Smooth muscle cell (in vitro differentiated cells): ENCODE results near the gene SSBP2. TPM values are rescaled to one million over a fixed set of nuclear protein-coding genes. Genes with fewer than 3 reads are reported as not detected.

Experiments used
- DNase-seq: peaks from one replicate; lab custom pipeline; 2025; ENCODE audit not compliant: unreplicated experiment; lab: John Stamatoyannopoulos, UW
- H2AFZ ChIP-seq: fragments of 200-600 bp; sonication (generic); 2 replicates; pipeline ENCODE4 v1.6.0; 2016; ENCODE audit warnings: antibody characterized with exemption, low read depth, mild to moderate bottlenecking
- H3F3A ChIP-seq: fragments of 200-600 bp; sonication (generic); 2 replicates; pipeline ENCODE4 v1.6.0; 2017; ENCODE audit warnings: antibody characterized with exemption, low read depth
- H3K27ac ChIP-seq: fragments of 200-600 bp; sonication (generic); 2 replicates; pipeline ENCODE4 v1.5.1; 2016; ENCODE audit warnings: low read depth, mild to moderate bottlenecking
- H3K27me3 ChIP-seq: fragments of 200-600 bp; sonication (generic); 2 replicates; pipeline ENCODE4 v1.6.1; 2016; ENCODE audit warnings: low read depth, mild to moderate bottlenecking
- H3K36me3 ChIP-seq: fragments of 200-600 bp; sonication (generic); 2 replicates; pipeline ENCODE4 v1.5.1; 2016; ENCODE audit warnings: low read depth
- H3K4me1 ChIP-seq: fragments of 200-600 bp; sonication (generic); 2 replicates; pipeline ENCODE4 v1.5.1; 2016; ENCODE audit warnings: low read depth
- H3K4me2 ChIP-seq: fragments of 200-600 bp; sonication (generic); 2 replicates; pipeline ENCODE4 v1.6.0; 2016; ENCODE audit warnings: mild to moderate bottlenecking
- H3K4me3 ChIP-seq: fragments of 200-600 bp; sonication (generic); 2 replicates; pipeline ENCODE4 v1.5.1; 2016; ENCODE audit warnings: mild to moderate bottlenecking
- H3K79me2 ChIP-seq: fragments of 200-600 bp; sonication (generic); 2 replicates; pipeline ENCODE4 v1.6.0; 2016; ENCODE audit warnings: low read depth, mild to moderate bottlenecking
- H3K9ac ChIP-seq: fragments of 200-600 bp; sonication (generic); 2 replicates; pipeline ENCODE4 v1.6.0; 2016; ENCODE audit warnings: low read depth
- H3K9me3 ChIP-seq: fragments of 200-600 bp; sonication (generic); replicated peaks from 2 replicates; pipeline ENCODE4 v1.5.1; 2016; ENCODE audit warnings: low read depth
- H4K20me1 ChIP-seq: fragments of 200-600 bp; sonication (generic); 2 replicates; pipeline ENCODE4 v1.6.0; 2016; ENCODE audit warnings: low read depth
- CTCF ChIP-seq: fragments of 200-600 bp; sonication (generic); IDR thresholded peaks from 2 replicates; pipeline ENCODE4 v1.5.1; 2017; ENCODE audit warnings: borderline replicate concordance, mild to moderate bottlenecking, antibody characterized with exemption; ENCODE audit not compliant: insufficient read depth, poor library complexity, severe bottlenecking
- WGBS: methylation state at CpG from one replicate; pipeline ENCODE4 v1.1.7; 2016; ENCODE audit warnings: low lambda C conversion rate; 5-methylcytosine and 5-hydroxymethylcytosine counted together
- polyA plus RNA-seq: library from polyadenylated mRNA; unstranded; fragments of >200 nt; fragmentation: Nextera tagmentation; extraction: Ambion mirVana; gene quantifications from 2 replicates; pipeline ENCODE4 v1.2.1, GENCODE V29; 2016
- total RNA-seq: library from RNA; depleted of rRNA; stranded (reverse); fragments of >200 nt; gene quantifications from 2 replicates; pipeline ENCODE4 v1.2.3, GENCODE V29; 2014

Gene SSBP2
- total and polyA plus RNA-seq, 2 experiments from 2014 or later, result 44.0 to 48.0 TPM

- Histone ChIP-seq H3K79me2 (peaks cover 57% of the 10 kb centered on the region), H3K4me1 (no peaks in the 10 kb centered on the region), H3K27ac (no peak overlapping the region), H3K36me3 (peaks cover 10% of the 10 kb centered on the region), H3K9ac (no peak overlapping the region), H4K20me1 (no peaks in the 10 kb centered on the region), H3K9me3 (peaks cover 17% of the 10 kb centered on the region), H2AFZ (no peak overlapping the region), H3K4me2 (no peak overlapping the region), H3K27me3 (no peaks in the 10 kb centered on the region), H3K4me3 (no peak overlapping the region), H3F3A (no peaks in the 10 kb centered on the region)
- no peak for DNase-seq
- WGBS, result 95% methylated on average over 1 of the region's 1 CpG
- no peak for TF ChIP-seq CTCF
Measured at GRCh38 chr5:81687292-81687691, 63.6 kb downstream of the SSBP2 start.

GRCh38 chr5:81685471-81685870 is 65.4 kb downstream of the SSBP2 start:
- Histone ChIP-seq H3K27me3 (no peaks in the 10 kb centered on the region), H3K79me2 (peaks cover 56% of the 10 kb centered on the region), H3F3A (no peaks in the 10 kb centered on the region), H3K36me3 (peaks cover 10% of the 10 kb centered on the region), H3K9me3 (peaks cover 11% of the 10 kb centered on the region), H3K4me1 (no peaks in the 10 kb centered on the region), H3K4me2 (no peak overlapping the region), H3K9ac (no peak overlapping the region), H3K4me3 (no peak overlapping the region), H2AFZ (no peak overlapping the region), H3K27ac (no peak overlapping the region), H4K20me1 (no peaks in the 10 kb centered on the region)
- no peak for TF ChIP-seq CTCF
- no peak for DNase-seq
- 100% methylated on average over 2 of the region's 2 CpGs for WGBS

DNA sequence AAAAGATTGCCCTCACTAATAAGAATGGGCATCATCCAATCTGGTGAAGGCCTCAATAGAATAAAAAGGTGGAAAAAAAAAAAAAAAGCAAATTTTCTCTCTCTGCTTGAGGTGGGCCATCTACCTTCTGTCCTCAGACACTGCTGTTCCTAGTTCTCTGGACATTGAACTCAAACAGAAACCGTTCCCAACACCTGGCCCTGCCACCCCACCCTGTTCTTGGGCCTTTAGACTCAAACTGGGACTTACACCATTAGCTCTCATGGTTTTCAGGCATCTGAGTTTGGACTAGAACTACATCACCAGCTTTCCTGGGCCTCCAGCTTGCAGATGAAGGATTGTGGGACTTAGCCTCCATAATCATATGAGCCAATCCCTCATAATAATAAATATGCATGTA is 71.0 kb downstream of the SSBP2 start:
- Histone ChIP-seq H4K20me1 (peaks cover 6% of the 10 kb centered on the region), H3K4me3 (no peak overlapping the region), H3K9ac (no peak overlapping the region), H3K27me3 (no peaks in the 10 kb centered on the region), H3K36me3 (no peaks in the 10 kb centered on the region), H3K79me2 (peaks cover 55% of the 10 kb centered on the region), H2AFZ (no peak overlapping the region), H3K4me1 (no peaks in the 10 kb centered on the region), H3K4me2 (no peak overlapping the region), H3K9me3 (no peaks in the 10 kb centered on the region), H3K27ac (no peak overlapping the region), H3F3A (no peaks in the 10 kb centered on the region)
- no peak for DNase-seq
- no peak for TF ChIP-seq CTCF
- 83% methylated on average over 1 of the region's 1 CpG for WGBS

DNA sequence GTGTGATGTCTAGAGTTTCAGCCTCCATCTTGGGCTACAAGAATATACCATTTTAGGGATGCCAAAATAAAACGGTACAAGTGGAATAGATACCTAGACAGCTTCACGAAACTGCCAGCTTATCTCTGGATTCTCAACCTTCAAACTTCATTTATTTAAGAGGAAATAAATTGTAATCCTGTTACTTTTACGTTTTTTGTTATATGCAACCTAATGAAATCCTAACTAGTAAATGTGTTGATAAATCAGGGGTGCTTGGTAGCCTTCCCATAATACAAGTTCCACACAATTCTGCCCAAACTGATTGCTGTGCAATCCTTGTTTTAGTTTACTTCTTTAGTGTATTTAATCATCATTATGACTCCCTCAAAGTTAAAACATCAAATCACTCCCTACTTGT is 75.5 kb downstream of the SSBP2 start:
- peaks cover 48% of the 10 kb centered on the region for H3K79me2 ChIP-seq

More for the DNA sequence above, 75.5 kb downstream of the SSBP2 start:
- no peak for TF ChIP-seq CTCF
- no peak overlapping the region for H3K9ac ChIP-seq
- H3K27ac ChIP-seq, result no peak overlapping the region
- no peak overlapping the region for H2AFZ ChIP-seq
- no peak for DNase-seq
- H3K4me2 ChIP-seq, result no peak overlapping the region
- H4K20me1 ChIP-seq, result peaks cover 15% of the 10 kb centered on the region
- H3K4me1 ChIP-seq, result no peaks in the 10 kb centered on the region
- H3K36me3 ChIP-seq, result no peaks in the 10 kb centered on the region
- H3F3A ChIP-seq, result no peaks in the 10 kb centered on the region
- no peaks in the 10 kb centered on the region for H3K27me3 ChIP-seq
- H3K9me3 ChIP-seq, result no peaks in the 10 kb centered on the region
- 98% methylated on average over 3 of the region's 3 CpGs for WGBS
- H3K4me3 ChIP-seq, result no peak overlapping the region
